Skeletal muscle cell (primary cell): ENCODE measurements around the gene SHISA2.
"Not testable (repeated sequence)": the region's sequence is repeated elsewhere in the genome, so short reads cannot be mapped to it uniquely, and the experiment has no call there.

Source experiments
- DNase-seq: peaks from one replicate; pipeline ENCODE4 v3.0.0-alpha.2; 2010; ENCODE audit warnings: low read depth
- H3K4me3 ChIP-seq: 2 replicates; pipeline ENCODE4 v1.5.1; 2011; ENCODE audit warnings: low read depth, mild to moderate bottlenecking, control low read depth, low read length, moderate library complexity

The SHISA2 gene

DNA sequence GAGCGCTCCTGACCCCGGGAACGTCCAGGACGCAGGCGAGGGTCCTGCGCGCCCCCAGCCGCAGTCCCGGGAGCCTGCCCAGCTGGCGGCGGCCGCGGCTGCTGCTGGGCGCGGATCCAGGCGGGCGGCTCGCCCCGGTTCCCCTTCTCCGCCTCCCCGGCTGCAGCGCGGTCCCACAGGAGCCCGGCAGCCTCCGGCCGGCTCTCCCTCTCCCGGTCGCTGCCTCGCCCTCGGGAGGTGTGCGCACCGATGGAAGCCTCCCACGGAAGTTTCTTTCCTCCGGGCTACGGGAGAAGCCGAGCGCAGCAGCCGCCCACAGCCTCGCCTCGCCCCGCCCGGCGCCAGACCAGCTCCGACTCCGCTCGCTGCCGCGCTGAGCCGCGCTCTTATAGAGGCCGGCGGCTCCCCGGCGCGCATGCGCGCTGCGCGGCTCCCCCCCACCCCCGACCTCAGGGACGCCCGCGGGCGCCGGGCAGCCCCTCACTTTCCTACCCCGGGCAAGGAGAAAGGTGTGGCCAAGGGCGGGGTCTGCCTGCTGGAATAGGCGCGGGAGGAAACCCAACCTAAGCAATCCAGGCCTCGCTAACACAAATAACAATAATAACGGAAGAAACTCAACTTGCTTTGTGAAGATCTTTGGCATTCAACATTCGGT lies at the start of gene SHISA2:
Gene SHISA2 (minus strand): TSS at position 360 of the 655 bp plus-strand sequence. CDS start 1,041 bp downstream, outside the sequence.
- DNase-seq = no peak
- peak within 1 kb of the TSS; percentile 58 for H3K4me3 ChIP-seq

DNA sequence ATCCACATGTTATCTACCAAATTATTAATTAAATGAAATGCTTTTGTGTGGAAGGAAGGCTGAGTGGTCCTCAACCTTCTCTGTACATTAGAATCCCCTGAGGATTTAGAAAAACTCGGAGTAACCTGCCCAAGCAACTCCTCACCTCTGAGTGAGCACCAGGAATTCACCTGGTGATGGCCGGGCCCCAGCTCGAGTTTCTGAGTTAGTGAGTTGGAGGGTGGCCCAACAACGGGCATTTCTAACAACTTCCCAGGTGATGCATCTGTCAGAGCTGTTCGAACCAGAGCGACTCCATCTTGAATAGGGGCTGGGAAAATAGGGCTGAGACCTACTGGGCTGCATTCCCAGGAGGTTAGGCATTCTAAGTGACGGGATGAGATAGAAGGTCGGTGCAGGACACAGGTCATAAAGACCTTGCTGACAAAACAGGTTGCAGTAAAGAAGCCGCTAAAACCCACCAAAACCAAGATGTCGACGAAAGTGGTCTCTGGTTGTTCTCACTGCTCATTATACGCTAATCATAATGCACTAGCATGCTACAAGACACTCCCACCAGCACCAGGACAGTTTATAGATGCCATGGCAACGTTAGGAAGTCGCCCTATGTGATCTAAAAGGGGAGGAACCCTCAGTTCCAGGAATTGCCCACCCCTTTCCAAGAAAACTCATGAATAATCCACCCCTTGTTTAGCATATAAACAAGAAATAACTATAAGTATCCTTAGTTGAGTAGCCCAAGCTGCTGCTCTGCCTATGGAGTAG lies 44.2 kb upstream of the SHISA2 start:
- DNase-seq = no peak
- H3K4me3 ChIP-seq = no peak overlapping the region

DNA sequence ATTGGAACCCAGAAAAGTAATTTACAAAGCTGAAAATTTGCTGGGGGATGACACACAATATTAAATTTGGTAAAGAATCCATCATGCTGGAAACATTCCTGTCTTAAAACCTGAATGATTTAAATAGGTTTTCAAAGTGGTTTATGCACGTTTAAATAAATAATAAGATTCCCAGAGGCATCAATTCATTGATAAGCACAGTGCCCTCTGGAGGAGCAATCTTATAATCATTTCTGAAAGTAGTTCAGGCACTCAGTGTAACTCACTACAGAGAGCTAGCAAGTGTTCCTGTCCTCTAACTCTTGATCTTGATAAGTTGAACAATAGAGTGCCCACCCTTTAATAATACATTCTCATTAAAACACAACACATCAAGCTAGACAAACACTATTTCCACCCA lies 43.5 kb upstream of the SHISA2 start:
- DNase-seq = no peak
- H3K4me3 ChIP-seq = no peak overlapping the region

DNA sequence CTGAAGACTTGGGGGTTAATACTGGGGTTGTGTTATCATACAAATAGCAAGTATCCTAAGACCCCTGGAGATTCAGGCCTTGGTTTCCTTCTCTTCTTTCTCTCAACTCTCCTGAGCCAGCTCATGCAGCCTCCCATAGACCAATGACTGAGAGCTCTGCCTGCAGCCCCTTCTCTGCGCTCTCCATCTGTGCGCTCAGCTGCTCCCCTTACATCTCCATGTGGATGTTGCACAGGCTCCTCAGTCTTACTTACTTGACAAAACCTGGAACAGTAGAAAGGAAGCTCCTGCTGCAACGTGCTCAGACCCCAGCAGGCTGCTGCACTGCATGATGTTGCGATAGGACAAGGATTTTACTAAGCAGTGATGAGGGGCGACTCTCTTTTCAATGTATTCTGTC lies 25.0 kb upstream of the SHISA2 start:
- DNase-seq = not testable (repeated sequence)

DNA sequence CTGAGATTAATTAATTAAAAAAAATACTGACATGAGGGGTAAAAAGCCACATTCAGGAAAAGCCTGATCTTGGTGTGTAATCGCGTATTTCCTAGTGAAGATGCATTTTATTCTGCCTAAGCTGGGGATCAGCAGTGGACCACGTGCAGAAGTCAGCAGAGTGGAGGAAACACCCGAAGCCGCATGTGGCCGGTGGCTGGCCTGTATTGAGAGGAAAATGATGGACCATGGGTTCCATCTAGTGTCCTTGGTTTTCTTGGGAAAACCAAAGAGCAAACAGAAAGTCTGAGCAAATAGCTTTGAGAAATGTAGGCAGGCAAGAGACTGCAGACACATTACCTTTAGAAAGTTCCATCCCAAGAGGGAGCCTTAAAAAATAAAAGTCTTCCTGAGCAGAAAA lies 23.7 kb upstream of the SHISA2 start:
- DNase-seq = no peak

More for the DNA sequence above, 25.0 kb upstream of the SHISA2 start:
- not testable (repeated sequence) for H3K4me3 ChIP-seq

DNA sequence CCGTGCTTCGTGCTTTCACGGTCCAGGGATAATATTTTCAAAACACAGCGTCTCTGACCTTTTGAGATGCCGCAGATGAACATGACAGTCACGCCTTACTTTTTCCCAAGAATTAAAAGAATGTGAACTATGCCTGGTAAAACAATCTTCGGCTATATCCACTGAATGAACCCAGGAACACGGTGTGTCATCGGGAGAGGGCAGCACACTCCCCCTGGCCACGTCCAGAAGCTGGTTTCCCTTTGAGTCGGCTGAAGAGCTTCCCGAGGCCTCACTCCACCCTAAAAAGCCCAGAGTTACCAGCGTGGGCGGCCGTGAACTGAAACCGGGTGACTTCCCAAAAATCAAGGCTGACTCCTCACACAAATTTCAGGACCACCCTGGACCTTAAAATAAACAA lies 22.9 kb upstream of the SHISA2 start:
- no peak for DNase-seq
- no peak overlapping the region for H3K4me3 ChIP-seq

More for the DNA sequence above, 23.7 kb upstream of the SHISA2 start:
- no peak overlapping the region for H3K4me3 ChIP-seq

DNA sequence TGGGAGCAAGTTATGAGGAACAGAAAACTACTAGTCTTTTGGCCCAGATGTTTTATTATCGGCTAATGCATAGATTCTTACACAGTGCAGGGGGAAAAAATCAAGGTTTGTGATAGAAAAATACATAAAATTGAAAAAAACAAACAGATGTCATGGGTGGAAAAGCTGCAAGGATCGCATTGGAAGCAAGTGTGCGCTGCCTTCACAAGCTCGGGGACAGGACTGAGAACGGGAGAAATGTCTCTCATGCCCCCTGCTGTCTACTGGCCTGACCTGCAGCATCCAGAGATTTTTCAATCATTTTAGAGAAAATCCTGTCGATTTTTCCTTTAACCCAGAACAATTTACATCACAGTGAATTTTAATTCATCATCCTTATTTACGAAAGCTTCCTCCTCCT lies 20.5 kb upstream of the SHISA2 start:
- not testable (repeated sequence) for H3K4me3 ChIP-seq, DNase-seq

DNA sequence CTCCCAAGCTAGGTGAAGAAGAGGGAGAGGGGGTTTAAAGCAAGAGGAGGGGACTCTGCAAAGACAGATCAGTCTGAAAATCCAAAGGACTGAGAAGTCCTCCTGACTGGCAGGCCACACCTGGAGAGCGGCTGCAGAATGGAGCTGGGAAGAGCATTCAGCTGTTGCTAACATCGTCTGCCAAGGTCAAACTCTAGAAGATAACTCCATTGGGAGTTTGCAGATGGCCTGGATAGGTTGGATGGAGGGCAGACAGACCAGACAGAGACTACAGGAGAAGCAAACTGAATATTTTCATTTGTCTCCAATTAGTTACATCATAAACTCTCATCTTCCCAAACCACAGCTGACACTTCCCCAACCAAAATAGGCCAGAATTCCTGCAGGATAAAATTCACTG lies 19.9 kb upstream of the SHISA2 start:
- no peak for DNase-seq
- H3K4me3 ChIP-seq = no peak overlapping the region

DNA sequence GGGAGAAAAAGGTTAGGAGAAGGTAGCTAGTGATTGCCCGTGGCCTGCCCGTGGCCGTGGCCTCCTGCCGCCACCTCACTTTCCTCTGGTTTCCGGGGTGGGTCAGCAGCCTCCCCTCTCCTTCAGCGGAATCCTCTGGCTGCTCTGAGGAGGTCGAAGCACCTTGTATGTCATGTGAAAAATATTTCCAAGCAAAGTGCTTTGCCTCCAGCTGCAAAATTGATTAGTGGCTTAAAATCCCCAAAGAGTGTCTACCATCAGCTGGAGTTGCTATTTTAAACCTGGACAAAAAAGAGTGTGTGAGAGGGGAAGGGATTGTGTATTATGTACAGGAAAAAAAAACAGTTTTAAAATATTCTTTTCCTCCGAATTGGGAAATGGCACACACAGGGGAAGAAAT lies 17.8 kb upstream of the SHISA2 start:
- not testable (repeated sequence) for H3K4me3 ChIP-seq, DNase-seq

DNA sequence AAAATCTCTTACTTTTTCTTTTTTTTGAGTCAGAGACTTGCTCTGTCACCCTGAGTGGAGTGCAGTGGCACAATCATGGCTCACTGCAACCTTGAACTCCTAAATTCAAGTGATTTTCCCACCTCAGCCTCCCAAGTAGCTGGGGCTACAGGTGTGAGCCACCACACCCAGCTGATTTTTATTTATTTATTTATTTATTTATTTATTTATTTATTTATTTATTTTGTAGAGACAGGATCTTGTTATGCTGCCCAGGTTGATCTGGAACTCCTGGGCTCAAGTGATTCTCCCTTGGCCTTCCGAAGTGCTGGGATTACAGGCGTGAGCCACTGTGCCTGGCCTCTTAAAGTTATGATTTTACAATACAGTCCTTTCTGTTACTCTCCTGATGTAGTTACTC lies 16.6 kb upstream of the SHISA2 start:
- not testable (repeated sequence) for DNase-seq

DNA sequence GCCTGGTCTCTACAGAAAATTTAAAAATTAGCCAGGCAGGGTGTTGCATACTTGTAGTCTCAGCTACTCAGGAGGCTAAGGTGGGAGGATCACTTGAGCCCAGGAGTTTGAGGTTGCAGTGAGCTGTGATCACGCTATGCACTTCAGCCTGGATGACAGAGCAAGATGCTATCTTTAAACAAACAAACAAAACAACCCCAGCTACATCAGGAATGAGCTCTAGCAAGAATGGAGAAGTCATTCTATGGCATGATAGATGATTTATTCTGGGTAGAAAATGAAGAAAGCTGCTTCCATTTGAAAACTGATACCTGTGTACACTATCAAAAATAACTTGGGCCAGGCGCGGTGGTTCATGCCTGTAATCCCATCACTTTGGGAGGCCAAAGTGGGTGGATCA lies 15.8 kb upstream of the SHISA2 start:
- no peak for DNase-seq
- H3K4me3 ChIP-seq = no peak overlapping the region

More for the DNA sequence above, 16.6 kb upstream of the SHISA2 start:
- H3K4me3 ChIP-seq = not testable (repeated sequence)

DNA sequence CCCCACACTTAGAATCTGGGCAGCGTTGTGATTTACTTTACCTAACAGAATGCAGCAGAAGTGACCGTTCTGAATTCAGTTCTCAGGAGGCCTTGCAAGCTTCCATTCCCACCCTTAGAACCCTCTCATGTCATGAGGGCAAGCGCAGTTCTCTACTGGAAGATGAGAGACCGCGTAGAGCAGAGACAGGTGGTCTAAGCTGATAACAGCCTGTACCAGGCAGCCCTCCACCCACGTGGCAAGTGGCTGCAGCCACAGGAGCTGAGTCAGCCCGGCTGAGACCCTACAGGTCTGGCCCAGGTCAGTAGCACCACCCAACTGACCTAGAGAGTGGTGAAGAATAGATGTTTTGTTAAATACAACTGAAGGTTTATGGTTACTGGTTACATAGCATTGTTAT lies 14.7 kb upstream of the SHISA2 start:
- not testable (repeated sequence) for H3K4me3 ChIP-seq, DNase-seq

DNA sequence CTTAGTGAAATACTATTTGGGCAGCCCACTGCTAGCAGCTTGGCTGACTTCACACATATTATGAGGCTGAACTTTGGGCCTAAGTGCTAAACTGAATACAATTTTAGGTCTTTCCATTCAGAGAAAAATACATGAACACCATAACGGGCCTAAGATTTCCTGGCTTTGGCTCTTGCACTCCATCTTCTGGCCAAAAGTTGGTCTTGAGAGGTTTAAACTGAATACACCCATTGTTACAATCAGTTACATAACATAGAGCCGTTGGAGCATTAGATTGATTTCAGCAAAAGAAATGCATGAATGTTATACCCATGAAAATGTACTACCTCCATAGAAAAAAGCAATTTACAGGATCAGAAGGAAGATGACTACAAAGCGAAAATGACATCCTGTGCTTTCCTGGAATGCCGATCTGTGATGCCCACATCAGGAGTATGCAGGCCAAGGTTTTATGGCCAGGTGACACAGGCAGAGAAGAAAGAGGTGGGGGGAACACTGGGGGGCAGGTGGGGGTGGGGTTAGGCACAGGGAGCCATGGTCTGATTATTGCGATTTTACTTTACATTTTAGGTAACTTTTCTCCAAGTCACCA lies 11.1 kb upstream of the SHISA2 start:
- H3K4me3 ChIP-seq = no peak overlapping the region
- DNase-seq = no peak

DNA sequence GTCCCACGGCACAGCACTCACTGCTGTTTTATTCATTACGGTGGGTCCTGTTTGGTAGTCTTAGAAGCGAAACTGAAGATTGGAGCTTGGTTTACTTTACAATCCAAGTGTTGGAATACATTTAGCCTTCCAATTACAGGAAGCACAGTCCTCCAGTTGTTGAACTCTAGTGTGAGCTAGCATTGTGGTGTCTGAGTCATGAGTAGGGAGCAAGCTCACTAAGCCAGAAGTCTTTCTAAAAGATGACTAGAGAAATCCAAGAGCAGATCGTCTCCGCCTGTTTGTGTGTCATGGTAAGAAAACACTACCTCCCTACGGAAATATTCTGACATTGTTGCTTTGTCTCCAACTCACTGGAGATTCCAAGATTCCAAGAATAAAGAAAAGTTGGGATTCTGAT lies 10.1 kb upstream of the SHISA2 start:
- H3K4me3 ChIP-seq = no peak overlapping the region
- peak; percentile 72 for DNase-seq

DNA sequence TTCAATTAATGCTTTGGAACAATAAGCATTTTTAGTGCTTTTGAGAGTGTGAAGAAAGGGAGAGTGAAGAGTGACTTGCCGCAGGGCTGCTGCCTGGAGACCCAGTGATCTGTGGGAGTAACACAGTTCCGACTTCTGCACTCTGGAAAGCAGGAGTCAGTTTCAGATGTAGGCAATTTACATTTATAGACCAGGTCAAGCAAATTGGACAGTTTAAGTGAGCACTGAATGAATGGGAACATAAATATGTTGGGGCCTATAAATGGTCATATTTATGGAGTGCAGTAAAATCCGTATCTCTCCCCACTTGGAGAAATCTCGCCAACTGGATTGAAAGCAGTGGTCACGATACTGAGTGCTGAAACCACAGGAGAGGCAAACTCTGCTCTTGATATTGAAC lies 9.4 kb upstream of the SHISA2 start:
- no peak for DNase-seq
- H3K4me3 ChIP-seq = no peak overlapping the region

DNA sequence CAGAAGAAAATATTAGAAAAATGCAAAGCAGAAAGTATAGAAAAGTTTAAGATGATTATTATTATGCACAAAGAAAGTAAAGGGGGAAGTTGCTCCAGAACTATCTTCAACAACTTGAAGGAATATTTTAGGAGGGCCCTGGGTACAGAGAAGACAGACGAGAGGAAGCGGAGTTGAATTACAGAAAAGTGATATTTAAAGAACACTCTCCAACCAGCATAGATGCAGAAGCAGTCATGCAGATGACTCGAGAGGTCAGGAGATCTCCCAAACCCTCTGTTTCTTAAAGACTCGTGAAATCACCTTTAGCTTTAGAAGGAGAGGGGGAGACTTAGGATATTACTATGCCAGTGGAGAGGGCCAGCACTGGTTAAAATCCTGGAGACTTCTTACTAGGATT lies 8.5 kb upstream of the SHISA2 start:
- DNase-seq = no peak
- no peak overlapping the region for H3K4me3 ChIP-seq

DNA sequence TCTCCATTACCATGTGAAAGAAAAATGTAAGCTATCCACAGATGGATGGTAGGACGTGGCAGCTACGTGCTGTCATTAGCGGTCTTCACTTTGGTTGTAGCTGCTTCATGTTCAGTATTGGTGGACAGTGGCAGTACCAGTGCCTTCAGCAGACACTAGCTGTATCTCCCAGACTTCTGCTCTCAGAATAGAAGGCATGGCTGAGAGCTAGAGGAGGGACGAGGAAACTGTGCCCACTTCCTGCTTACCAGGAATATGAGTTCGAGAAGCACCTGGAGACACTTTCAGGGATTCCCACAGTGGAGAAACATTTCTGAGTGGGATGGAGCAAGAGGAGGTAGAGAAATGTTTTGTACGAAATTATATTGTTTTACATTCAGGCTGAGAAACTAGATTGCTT lies 6.9 kb upstream of the SHISA2 start:
- no peak for DNase-seq
- no peak overlapping the region for H3K4me3 ChIP-seq

DNA sequence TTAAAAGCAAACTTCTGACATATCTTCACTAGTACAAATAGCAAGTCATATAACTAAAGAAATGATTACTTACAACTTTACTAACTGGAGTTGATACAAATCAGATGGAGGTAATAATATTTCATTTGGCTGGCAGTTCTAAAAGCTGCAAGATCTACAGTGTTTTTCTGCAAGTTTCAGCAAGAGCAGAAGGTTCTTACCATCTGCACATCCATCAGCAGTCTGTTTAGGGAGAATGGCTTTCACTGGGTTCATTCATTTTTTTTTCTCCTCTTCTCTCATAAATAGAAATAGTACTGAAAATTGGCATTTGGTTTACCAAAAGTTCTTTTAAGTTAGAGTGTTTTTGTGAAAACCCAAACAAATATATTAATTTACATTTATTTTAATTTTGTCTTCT lies 3.1 kb upstream of the SHISA2 start:
- no peak for DNase-seq
- no peak overlapping the region for H3K4me3 ChIP-seq

DNA sequence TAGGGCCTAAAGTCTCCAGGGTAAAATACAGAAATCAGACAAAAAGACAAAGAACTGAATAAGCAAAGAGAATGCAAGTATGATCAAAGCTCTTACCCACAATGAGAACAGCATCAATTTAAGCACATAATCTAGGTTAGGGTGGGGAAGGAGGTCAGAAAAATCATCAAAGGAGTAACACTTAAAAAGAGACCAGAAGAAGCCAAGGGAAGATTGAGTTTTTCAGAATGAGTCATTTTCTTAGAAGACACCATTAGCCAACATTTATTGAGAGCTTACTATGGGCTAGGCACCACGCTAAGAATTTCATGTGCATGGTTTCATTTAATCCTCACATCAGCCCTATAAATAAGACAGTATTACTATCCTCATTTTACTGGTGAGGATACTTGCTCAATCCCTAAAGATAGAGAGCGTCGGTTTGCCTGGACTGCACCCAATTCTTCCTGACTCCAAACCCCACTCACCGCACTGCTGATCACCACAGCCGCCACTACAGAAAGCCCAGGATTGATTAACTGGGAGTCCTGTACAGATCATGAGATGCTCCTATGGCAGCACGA lies 1.7 kb upstream of the SHISA2 start:
- H3K4me3 ChIP-seq = no peak overlapping the region
- no peak for DNase-seq

DNA sequence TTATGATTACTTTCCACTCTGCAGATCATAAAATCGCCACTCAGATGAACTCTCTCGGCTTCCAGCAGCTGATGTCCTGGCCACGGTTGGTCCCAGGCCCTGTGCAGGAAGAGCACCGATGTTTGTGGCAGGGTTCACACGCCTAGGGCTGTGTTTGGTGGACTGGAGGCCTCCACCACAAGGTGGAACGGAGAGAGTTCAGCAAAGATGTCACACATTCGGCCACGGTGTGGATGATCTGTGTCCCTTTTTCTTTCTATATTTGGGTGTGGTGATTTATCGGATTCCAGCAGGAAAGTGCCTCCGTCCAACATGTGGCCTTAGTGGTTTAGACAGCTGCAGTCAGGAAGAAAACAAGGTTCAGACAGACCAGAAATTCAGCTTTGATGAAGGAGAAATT lies 521 bp upstream of the SHISA2 start:
- peak overlapping the region; percentile 58 for H3K4me3 ChIP-seq

More for the DNA sequence above, 521 bp upstream of the SHISA2 start:
- no peak for DNase-seq
